Adipocyte (in vitro differentiated cells): Measurements from ENCODE around the gene CDK2.
"Not testable (repeated sequence)": the region's sequence is repeated elsewhere in the genome, so short reads cannot be mapped to it uniquely, and the experiment has no call there.

Source experiments
- DNase-seq: peaks from one replicate; pipeline ENCODE4 v3.0.0-alpha.2; 2015; ENCODE audit warnings: low read depth
- H3K27me3 ChIP-seq: replicated peaks from 2 replicates; pipeline ENCODE4 v1.7.0; 2013; ENCODE audit warnings: mild to moderate bottlenecking, low read length, moderate library complexity; ENCODE audit not compliant: control insufficient read depth, insufficient read depth
- H3K36me3 ChIP-seq: 2 replicates; pipeline ENCODE4 v1.7.0; 2013; ENCODE audit warnings: low read length, mild to moderate bottlenecking, moderate library complexity; ENCODE audit not compliant: control insufficient read depth, insufficient read depth, severe bottlenecking
- H3K4me1 ChIP-seq: 2 replicates; pipeline ENCODE4 v1.7.0; 2013; ENCODE audit warnings: mild to moderate bottlenecking, low read length, moderate library complexity; ENCODE audit not compliant: control insufficient read depth, insufficient read depth
- H3K4me3 ChIP-seq: 2 replicates; pipeline ENCODE4 v1.7.0; 2013; ENCODE audit warnings: mild to moderate bottlenecking, low read length, moderate library complexity
- H3K9ac ChIP-seq: 2 replicates; pipeline ENCODE4 v1.7.0; 2013; ENCODE audit warnings: mild to moderate bottlenecking, low read length, moderate library complexity
- H3K9me3 ChIP-seq: 2 replicates; pipeline ENCODE4 v1.7.0; 2013; ENCODE audit warnings: mild to moderate bottlenecking, low read length, moderate library complexity; ENCODE audit not compliant: control insufficient read depth

Gene CDK2

DNA sequence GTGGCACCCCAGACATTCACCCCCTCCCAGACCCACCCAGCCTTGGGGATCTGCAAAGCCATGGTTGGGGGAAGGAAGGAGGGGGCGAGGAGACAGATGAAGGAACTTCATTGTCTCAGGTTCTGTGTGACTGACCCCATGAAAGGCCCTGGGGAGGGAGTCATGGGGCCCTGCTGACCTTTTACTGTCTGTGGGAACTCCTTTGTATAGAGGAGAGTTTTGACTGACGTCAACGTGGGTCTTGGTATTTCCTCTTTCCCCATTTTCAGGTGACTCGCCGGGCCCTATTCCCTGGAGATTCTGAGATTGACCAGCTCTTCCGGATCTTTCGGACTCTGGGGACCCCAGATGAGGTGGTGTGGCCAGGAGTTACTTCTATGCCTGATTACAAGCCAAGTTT lies 4.1 kb downstream of the CDK2 start:
- Histone ChIP-seq H3K36me3 (no peaks in the 10 kb centered on the region), H3K9ac (no peak overlapping the region)

DNA sequence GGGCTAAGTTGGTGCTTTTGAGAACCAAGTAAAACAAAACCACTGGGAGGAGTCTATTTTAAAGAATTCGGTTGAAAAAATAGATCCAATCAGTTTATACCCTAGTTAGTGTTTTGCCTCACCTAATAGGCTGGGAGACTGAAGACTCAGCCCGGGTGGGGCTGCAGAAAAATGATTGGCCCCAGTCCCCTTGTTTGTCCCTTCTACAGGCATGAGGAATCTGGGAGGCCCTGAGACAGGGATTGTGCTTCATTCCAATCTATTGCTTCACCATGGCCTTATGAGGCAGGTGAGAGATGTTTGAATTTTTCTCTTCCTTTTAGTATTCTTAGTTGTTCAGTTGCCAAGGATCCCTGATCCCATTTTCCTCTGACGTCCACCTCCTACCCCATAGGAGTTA lies 5.4 kb downstream of the CDK2 start:
- Histone ChIP-seq H3K4me3 (peak overlapping the region; percentile 89), H3K36me3 (peaks cover 3% of the 10 kb centered on the region), H3K4me1 (peaks cover 35% of the 10 kb centered on the region), H3K27me3 (no peaks in the 10 kb centered on the region), H3K9me3 (no peaks in the 10 kb centered on the region), H3K9ac (peak overlapping the region; percentile 91)
- peak; percentile 66 for DNase-seq

More for the DNA sequence above, 4.1 kb downstream of the CDK2 start:
- Histone ChIP-seq H3K4me1 (peaks cover 37% of the 10 kb centered on the region), H3K4me3 (no peak overlapping the region), H3K27me3 (no peaks in the 10 kb centered on the region), H3K9me3 (no peaks in the 10 kb centered on the region)
- no peak for DNase-seq

DNA sequence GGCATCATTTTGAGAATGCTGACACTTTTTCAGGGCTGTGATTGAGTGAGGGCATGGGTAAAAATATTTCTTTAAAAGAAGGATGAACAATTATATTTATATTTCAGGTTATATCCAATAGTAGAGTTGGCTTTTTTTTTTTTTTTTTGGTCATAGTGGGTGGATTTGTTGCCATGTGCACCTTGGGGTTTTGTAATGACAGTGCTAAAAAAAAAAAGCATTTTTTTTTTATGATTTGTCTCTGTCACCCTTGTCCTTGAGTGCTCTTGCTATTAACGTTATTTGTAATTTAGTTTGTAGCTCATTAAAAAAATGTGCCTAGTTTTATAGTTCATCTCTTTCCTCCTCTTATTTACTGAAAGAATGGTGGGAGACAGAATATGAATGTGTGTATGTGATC lies 5.8 kb downstream of the CDK2 start:
- DNase-seq, result peak; percentile 17
- peaks cover 31% of the 10 kb centered on the region for H3K4me1 ChIP-seq
- peak overlapping the region; percentile 89 for H3K4me3 ChIP-seq
- H3K9me3 ChIP-seq, result no peaks in the 10 kb centered on the region
- peaks cover 7% of the 10 kb centered on the region for H3K36me3 ChIP-seq
- H3K27me3 ChIP-seq, result no peaks in the 10 kb centered on the region
- H3K9ac ChIP-seq, result peak overlapping the region; percentile 91

DNA sequence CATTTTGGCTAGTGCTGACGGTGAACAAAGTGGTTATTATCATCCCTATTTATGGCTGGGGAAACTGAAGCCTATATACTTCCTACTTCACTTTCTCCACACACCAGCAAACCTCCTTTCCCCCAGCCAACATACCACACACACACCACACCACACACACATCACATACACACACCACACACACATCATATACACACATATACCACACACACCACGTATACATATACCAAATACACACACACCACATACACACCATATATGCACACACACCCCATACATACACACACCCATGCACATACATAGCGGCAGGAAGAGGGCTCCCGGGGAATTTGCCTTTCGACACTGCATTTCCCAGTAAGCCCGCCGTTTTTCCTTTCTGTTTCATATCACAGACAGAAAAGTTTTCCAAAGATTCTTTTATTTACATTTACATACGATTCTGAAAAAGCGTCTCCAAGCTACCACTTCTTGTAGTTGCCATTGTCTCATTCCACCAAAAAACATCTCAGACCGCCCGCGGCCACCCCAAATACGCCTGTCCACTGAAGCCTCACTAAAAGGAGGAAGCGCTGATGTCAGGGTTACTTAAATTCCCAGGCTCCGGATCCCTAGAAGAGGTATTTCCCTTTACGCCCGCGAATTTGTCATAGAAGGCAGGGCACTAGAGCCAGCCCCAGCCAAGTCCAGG lies 6.4 kb downstream of the CDK2 start:
- DNase-seq, result no peak
- Histone ChIP-seq H3K27me3 (no peaks in the 10 kb centered on the region), H3K36me3 (peaks cover 7% of the 10 kb centered on the region), H3K4me3 (peak overlapping the region; percentile 89), H3K9ac (peak overlapping the region; percentile 91), H3K9me3 (no peaks in the 10 kb centered on the region), H3K4me1 (peaks cover 29% of the 10 kb centered on the region)

DNA sequence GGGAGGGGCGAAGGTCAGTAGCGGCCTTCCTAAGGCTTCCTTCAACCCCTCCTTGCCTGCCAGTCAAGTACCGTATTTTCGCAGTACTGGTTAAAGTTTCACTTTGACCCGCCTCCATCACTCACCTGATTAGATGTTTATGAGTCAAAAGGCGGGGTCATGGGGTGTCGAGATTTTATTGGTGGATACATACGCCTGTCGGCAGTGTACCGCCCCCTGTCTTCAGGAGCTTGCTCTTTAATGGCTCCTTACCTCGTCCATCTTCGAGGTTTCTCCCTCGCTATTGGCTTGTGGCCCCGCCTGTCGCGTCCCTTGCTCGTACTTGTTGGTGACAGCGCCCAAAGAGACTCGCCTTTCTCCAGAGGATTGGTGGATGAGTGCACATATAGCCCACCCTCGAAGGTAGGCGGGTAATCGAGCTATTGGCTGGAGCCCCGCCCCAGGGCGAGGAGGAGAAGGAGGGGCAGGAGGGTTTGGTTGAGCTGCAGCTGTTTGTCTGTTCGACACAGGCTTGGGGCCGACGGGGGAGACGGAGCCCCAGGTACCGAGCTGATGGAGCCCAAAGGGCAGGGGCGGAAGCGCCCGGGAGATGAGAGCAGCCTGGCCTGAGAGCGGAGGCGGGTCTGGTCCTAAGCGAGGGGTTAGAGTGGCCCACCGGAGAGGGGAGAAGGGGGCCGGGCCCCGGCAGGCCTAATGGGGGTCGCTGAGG lies 7.1 kb downstream of the CDK2 start, which contains the start of gene RAB5B:
TSS of gene RAB5B (plus strand) at position 480 of the 709 bp plus-strand sequence. CDS start 12,883 bp downstream, outside the sequence.
- H3K27me3 ChIP-seq, result no peaks in the 10 kb centered on the region
- peak within 1 kb of the TSS; percentile 97 for H3K4me3 ChIP-seq
- no peaks in the 10 kb centered on the region for H3K9me3 ChIP-seq
- peaks cover 7% of the 10 kb centered on the region for H3K36me3 ChIP-seq
- H3K9ac ChIP-seq, result peak within 1 kb of the TSS; percentile 100
- DNase-seq, result peak; percentile 100
- H3K4me1 ChIP-seq, result peaks cover 29% of the 10 kb centered on the region

DNA sequence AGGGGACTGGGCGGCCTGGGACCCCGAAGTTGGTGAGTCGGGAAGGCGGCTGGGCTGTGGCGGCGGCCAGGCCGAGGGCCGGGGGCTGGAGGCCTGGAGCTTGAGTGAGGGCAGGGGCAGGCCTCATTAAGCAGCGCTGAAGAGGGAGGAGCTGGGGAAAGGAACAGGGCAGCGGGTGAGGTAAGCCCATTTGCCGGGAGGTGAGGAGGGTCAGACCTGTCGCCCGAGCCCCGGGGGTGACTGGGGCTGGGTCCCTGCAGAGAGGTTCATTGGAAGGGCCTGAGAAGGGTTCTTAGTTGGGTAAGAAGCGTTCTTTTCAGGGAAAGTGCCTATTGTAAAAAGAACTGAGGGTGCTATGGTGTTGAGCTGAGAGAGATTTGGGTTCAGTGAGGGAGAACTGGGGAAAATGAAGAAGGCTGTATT lies 7.7 kb downstream of the CDK2 start:
- peaks cover 29% of the 10 kb centered on the region for H3K4me1 ChIP-seq
- DNase-seq, result peak; percentile 76
- H3K27me3 ChIP-seq, result no peaks in the 10 kb centered on the region
- peak overlapping the region; percentile 100 for H3K9ac ChIP-seq
- peaks cover 7% of the 10 kb centered on the region for H3K36me3 ChIP-seq
- H3K4me3 ChIP-seq, result peak overlapping the region; percentile 97
- no peaks in the 10 kb centered on the region for H3K9me3 ChIP-seq

DNA sequence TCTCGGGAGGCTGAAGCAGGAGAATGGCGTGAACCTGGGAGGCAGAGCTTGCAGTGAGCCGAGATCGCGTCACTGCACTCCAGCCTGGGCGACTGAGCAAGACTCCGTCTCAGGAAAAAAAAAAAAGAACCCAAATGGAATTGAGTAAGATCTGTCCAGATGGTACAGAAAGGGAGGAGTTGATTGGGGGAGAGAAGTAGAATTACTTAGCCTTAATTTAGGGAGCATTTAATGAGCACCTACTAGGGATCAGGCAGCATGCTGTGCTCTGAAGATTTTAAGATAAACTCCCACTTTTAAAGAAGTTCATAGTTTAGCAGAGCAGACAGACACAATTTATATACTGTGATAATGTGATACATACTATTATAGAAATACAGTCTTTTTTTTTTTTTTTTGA lies 11.8 kb downstream of the CDK2 start:
- Histone ChIP-seq H3K27me3 (no peaks in the 10 kb centered on the region), H3K36me3 (peaks cover 26% of the 10 kb centered on the region), H3K9me3 (no peaks in the 10 kb centered on the region), H3K9ac (no peak overlapping the region), H3K4me3 (no peak overlapping the region), H3K4me1 (peaks cover 13% of the 10 kb centered on the region)
- DNase-seq, result no peak

DNA sequence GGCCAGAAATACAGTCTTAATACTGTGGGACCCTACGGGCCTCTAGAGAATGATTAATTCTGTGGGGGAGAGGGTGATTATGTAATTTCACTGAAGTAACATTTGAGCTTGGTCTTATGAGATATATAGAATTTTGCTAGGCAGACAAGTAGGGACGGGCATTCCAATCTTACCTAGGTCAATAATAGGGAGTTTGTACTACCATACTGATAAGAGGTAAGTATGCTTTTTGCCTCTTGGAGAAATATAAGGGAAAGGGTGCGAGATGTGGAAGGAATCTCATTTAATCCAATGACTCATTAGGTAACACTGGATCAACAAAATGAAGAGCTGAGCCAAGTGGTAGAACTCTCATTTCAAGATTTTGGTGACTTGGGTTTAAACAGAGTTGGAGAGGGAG lies 12.4 kb downstream of the CDK2 start:
- Histone ChIP-seq H3K36me3 (peaks cover 30% of the 10 kb centered on the region), H3K9me3 (no peaks in the 10 kb centered on the region), H3K4me3 (no peak overlapping the region), H3K4me1 (peaks cover 13% of the 10 kb centered on the region), H3K27me3 (no peaks in the 10 kb centered on the region), H3K9ac (no peak overlapping the region)
- DNase-seq, result no peak

DNA sequence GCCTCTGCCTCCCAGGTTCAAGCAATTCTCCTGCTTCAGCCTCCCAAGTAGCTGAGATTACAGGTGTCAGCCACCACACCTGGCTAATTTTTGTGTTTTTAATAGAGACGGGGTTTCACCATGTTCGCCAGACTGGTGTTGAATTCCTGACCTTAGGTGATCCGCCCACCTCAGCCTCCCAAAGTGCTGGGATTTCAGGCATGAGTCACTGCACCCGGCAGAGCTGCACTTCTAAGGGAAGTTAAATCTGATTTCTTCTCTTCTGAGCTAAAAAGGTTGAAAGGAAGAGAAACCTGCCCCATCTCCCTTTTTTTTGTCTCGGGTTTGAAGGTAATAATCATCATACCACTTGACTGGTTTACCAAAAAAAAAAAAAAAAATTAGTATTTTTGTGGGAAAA lies 15.3 kb downstream of the CDK2 start:
- not testable (repeated sequence) for H3K4me3 ChIP-seq, H3K9ac ChIP-seq, DNase-seq, H3K9me3 ChIP-seq, H3K27me3 ChIP-seq, H3K4me1 ChIP-seq
- H3K36me3 ChIP-seq, result peaks cover 51% of the 10 kb centered on the region

DNA sequence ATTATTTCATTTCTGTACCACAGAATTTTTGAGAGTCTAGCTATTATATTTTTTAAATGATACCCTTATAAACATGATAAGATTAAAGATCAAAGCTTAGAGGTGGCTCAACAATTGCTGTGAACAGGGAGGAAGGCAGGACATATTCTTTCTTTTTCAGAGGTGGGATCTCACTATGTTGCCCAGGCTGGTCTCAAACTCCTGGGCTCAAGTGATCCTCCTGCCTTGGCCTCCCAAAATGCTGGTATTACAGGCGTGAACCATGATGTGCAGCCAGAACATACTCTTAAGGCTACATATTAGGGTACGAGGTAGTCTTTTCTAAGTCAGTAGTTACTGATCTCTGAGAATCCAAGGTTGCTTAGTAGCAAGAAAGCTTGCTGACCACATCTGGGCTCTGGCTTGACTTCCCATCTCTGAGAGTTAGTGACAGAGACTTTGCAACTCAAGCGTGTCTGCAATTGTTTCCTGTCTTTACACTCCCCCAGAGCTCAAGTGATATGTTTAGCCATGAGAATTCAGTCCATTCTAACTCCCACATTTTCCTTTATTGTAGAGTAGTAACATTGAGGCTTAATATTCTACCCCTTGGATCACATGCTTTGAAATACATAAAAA lies 15.8 kb downstream of the CDK2 start:
- Histone ChIP-seq H3K27me3 (no peaks in the 10 kb centered on the region), H3K4me3 (no peak overlapping the region), H3K9ac (no peak overlapping the region), H3K9me3 (no peaks in the 10 kb centered on the region), H3K36me3 (peaks cover 51% of the 10 kb centered on the region), H3K4me1 (no peaks in the 10 kb centered on the region)
- no peak for DNase-seq

DNA sequence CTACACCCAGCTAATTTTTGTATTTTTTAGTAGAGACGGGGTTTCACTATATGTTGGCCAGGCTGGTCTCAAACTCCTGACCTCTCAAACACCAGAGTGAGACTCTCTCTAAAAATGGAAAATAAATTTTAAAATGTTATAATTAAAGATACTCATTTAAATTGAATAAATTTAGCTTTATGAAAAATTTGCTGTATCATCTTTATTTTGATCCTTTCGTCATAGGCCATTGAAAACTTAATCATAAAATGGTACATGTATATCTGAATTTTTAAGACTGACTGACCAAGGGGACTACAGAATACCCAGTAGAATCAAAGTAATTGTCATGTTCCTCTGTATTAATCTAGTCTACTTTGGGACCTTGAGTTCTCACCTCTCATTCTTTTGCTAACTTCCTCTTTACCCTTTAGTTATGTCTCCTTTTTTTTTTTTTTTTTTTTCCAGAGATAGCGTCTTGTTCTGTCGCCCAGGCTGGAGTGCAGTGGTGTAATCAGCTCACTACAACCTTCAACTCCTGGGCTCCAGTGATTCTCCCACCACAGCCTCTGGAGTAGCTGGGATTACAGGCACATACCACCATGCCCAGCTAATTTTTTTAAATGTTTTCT lies 16.7 kb downstream of the CDK2 start:
- no peak for DNase-seq
- no peaks in the 10 kb centered on the region for H3K27me3 ChIP-seq
- no peaks in the 10 kb centered on the region for H3K9me3 ChIP-seq
- H3K36me3 ChIP-seq, result peaks cover 57% of the 10 kb centered on the region
- H3K4me1 ChIP-seq, result no peaks in the 10 kb centered on the region
- no peak overlapping the region for H3K9ac ChIP-seq
- H3K4me3 ChIP-seq, result no peak overlapping the region
